WTC11 (cell line): ENCODE data around the gene SSH2. TPM values are rescaled to one million over a fixed set of nuclear protein-coding genes. Genes with fewer than 3 reads are reported as not detected.

Experiments
- ATAC-seq: fragments of 200-7000 bp; cut with Tn5 transposase; 2 replicates; pipeline ENCODE4 v1.10.0; 2021; ENCODE audit warnings: mild to moderate bottlenecking, moderate library complexity
- CTCF ChIA-PET: fragments of 300-600 bp; sonication (Branson Sonifier 250); formaldehyde crosslinking; loops from one replicate; lab custom pipeline; 2021; ENCODE audit warnings: antibody characterized with exemption; lab: Charles Lee
- POLR2A ChIA-PET: fragments of 350-600 bp; sonication (Branson Sonifier 250); formaldehyde crosslinking; loops from one replicate; lab custom pipeline; 2021; ENCODE audit warnings: antibody characterized with exemption; lab: Charles Lee
- DNase-seq: peaks from one replicate; pipeline ENCODE4 v3.0.0; 2021; ENCODE audit warnings: low spot score
- H3K27ac Mint-ChIP-seq: 2 replicates; pipeline ENCODE4 v1.8.0; 2021; ENCODE audit warnings: mixed read lengths
- H3K27me3 Mint-ChIP-seq: 2 replicates; pipeline ENCODE4 v1.8.0; 2021; ENCODE audit warnings: low read depth, mild to moderate bottlenecking, moderate library complexity, mixed read lengths
- H3K36me3 Mint-ChIP-seq: 2 replicates; pipeline ENCODE4 v1.8.0; 2021; ENCODE audit warnings: mixed read lengths
- H3K4me1 Mint-ChIP-seq: 2 replicates; pipeline ENCODE4 v1.8.0; 2022; ENCODE audit warnings: mixed read lengths
- H3K4me3 Mint-ChIP-seq: 2 replicates; pipeline ENCODE4 v1.8.0; 2021; ENCODE audit warnings: mild to moderate bottlenecking, moderate library complexity, mixed read lengths
- H3K9me3 Mint-ChIP-seq: 2 replicates; pipeline ENCODE4 v1.8.0; 2021; ENCODE audit warnings: mixed read lengths
- AR ChIP-seq: fragments of 250-450 bp; sonication (Bioruptor Pico); IDR thresholded peaks from 2 replicates; pipeline ENCODE4 v1.9.0; 2021; ENCODE audit warnings: mild to moderate bottlenecking
- ATF1 ChIP-seq: sonication (generic); formaldehyde crosslinking; IDR thresholded peaks from 2 replicates; pipeline ENCODE4 v1.8.1; 2023; ENCODE audit warnings: mild to moderate bottlenecking, moderate library complexity, missing genetic modification reagents
- ATF3 ChIP-seq: sonication (generic); formaldehyde crosslinking; conservative IDR thresholded peaks from 2 replicates; pipeline ENCODE4 v1.8.1; 2022; ENCODE audit warnings: mild to moderate bottlenecking, missing genetic modification reagents
- CREM ChIP-seq: sonication (generic); formaldehyde crosslinking; IDR thresholded peaks from 2 replicates; pipeline ENCODE4 v1.8.1; 2022; ENCODE audit warnings: mild to moderate bottlenecking, missing genetic modification reagents, moderate library complexity
- E2F1 ChIP-seq: sonication (generic); formaldehyde crosslinking; IDR thresholded peaks from 2 replicates; pipeline ENCODE4 v1.8.0; 2022; ENCODE audit warnings: mild to moderate bottlenecking, missing genetic modification reagents
- ERG ChIP-seq: fragments of 250-450 bp; sonication (Bioruptor Pico); IDR thresholded peaks from 2 replicates; pipeline ENCODE4 v1.8.0; 2021; ENCODE audit warnings: mild to moderate bottlenecking
- ETV6 ChIP-seq: sonication (generic); formaldehyde crosslinking; IDR thresholded peaks from 2 replicates; pipeline ENCODE4 v1.8.1; 2022; ENCODE audit warnings: mild to moderate bottlenecking, missing genetic modification reagents
- FOXJ3 ChIP-seq: sonication (generic); formaldehyde crosslinking; IDR thresholded peaks from 2 replicates; pipeline ENCODE4 v1.9.0; 2021; ENCODE audit warnings: missing genetic modification reagents, mild to moderate bottlenecking, borderline replicate concordance
- GABPB1 ChIP-seq: sonication (generic); formaldehyde crosslinking; IDR thresholded peaks from 2 replicates; pipeline ENCODE4 v1.8.1; 2023; ENCODE audit warnings: mild to moderate bottlenecking, missing genetic modification reagents
- GRHL2 ChIP-seq: fragments of 250-450 bp; sonication (Bioruptor Pico); IDR thresholded peaks from 2 replicates; pipeline ENCODE4 v1.8.0; 2022; ENCODE audit warnings: mild to moderate bottlenecking, moderate library complexity; ENCODE audit not compliant: insufficient replicate concordance, severe bottlenecking
- GTF2I ChIP-seq: fragments of 250-450 bp; sonication (Bioruptor Pico); conservative IDR thresholded peaks from 2 replicates; pipeline ENCODE4 v1.4.0; 2021; ENCODE audit warnings: mild to moderate bottlenecking
- HMGXB4 ChIP-seq: sonication (generic); formaldehyde crosslinking; IDR thresholded peaks from 2 replicates; pipeline ENCODE4 v1.8.1; 2023; ENCODE audit warnings: mild to moderate bottlenecking, moderate library complexity, missing genetic modification reagents
- MXD4 ChIP-seq: fragments of 250-450 bp; sonication (Bioruptor Pico); IDR thresholded peaks from 2 replicates; pipeline ENCODE4 v1.8.0; 2021; ENCODE audit warnings: mild to moderate bottlenecking, moderate library complexity, borderline replicate concordance
- NFE2L1 ChIP-seq: sonication (generic); formaldehyde crosslinking; IDR thresholded peaks from 2 replicates; pipeline ENCODE4 v1.8.1; 2023; ENCODE audit warnings: missing genetic modification reagents
- NR1H2 ChIP-seq: sonication (generic); formaldehyde crosslinking; IDR thresholded peaks from 2 replicates; pipeline ENCODE4 v1.9.0; 2021; ENCODE audit warnings: mild to moderate bottlenecking, moderate library complexity, missing genetic modification reagents
- RORB ChIP-seq: fragments of 250-450 bp; sonication (Bioruptor Pico); IDR thresholded peaks from 2 replicates; pipeline ENCODE4 v1.9.0; 2021; ENCODE audit warnings: mild to moderate bottlenecking
- SMAD4 ChIP-seq: sonication (generic); formaldehyde crosslinking; IDR thresholded peaks from 2 replicates; pipeline ENCODE4 v1.8.0; 2022; ENCODE audit warnings: mild to moderate bottlenecking, missing genetic modification reagents
- TCF7 ChIP-seq: sonication (generic); formaldehyde crosslinking; IDR thresholded peaks from 2 replicates; pipeline ENCODE4 v1.8.0; 2022; ENCODE audit warnings: mild to moderate bottlenecking, low read depth, missing genetic modification reagents, moderate library complexity
- TEAD4 ChIP-seq: sonication (generic); formaldehyde crosslinking; IDR thresholded peaks from 2 replicates; pipeline ENCODE4 v1.8.0; 2022; ENCODE audit warnings: mild to moderate bottlenecking, missing genetic modification reagents
- ZBTB21 ChIP-seq: sonication (generic); formaldehyde crosslinking; IDR thresholded peaks from 2 replicates; pipeline ENCODE4 v1.8.1; 2023; ENCODE audit warnings: mild to moderate bottlenecking, missing genetic modification reagents, borderline replicate concordance
- ZNF263 ChIP-seq: sonication (generic); formaldehyde crosslinking; IDR thresholded peaks from 2 replicates; pipeline ENCODE4 v1.8.1; 2022; ENCODE audit warnings: low read depth, mild to moderate bottlenecking, moderate library complexity, missing genetic modification reagents
- ZNF317 ChIP-seq: sonication (generic); formaldehyde crosslinking; IDR thresholded peaks from 2 replicates; pipeline ENCODE4 v1.8.1; 2023; ENCODE audit warnings: low read depth, mild to moderate bottlenecking, moderate library complexity, missing genetic modification reagents, borderline replicate concordance
- ZNF396 ChIP-seq: fragments of 250-450 bp; sonication (Bioruptor Pico); IDR thresholded peaks from 2 replicates; pipeline ENCODE4 v1.8.0; 2021; ENCODE audit warnings: mild to moderate bottlenecking, moderate library complexity, borderline replicate concordance
- ZNF416 ChIP-seq: fragments of 250-450 bp; sonication (Bioruptor Pico); IDR thresholded peaks from 2 replicates; pipeline ENCODE4 v1.9.0; 2021; ENCODE audit warnings: mild to moderate bottlenecking, inconsistent platforms
- ZNF671 ChIP-seq: fragments of 250-450 bp; sonication (Bioruptor Pico); IDR thresholded peaks from 2 replicates; pipeline ENCODE4 v1.8.0; 2021; ENCODE audit warnings: mild to moderate bottlenecking
- total RNA-seq: library from RNA; stranded (reverse); gene quantifications from 3 replicates; pipeline ENCODE4 v1.2.3, GENCODE V29; 2021

Gene SSH2
- total RNA-seq, 1 experiment from 2014 or later = 14.3 TPM

GRCh38 chr17:29962656-29963055 is 32.6 kb upstream of the SSH2 start (continued):
- TF ChIP-seq AR (CRISPR knock-in tag) (no peak), ZNF396 (CRISPR knock-in tag) (no peak), GTF2I (CRISPR knock-in tag) (no peak), TCF7 (CRISPR knock-in tag) (no peak), ZNF317 (CRISPR knock-in tag) (no peak), RORB (CRISPR knock-in tag) (no peak), MXD4 (CRISPR knock-in tag) (no peak), TEAD4 (CRISPR knock-in tag) (no peak), SMAD4 (CRISPR knock-in tag) (no peak), NFE2L1 (no peak), ZBTB21 (no peak), ATF3 (no peak), GABPB1 (no peak)

GRCh38 chr17:29959658-29960337 is 29.8 kb upstream of the SSH2 start:
- POLR2A ChIA-PET = no interaction called here
- H3K4me3 Mint-ChIP-seq = no peak overlapping the region

GRCh38 chr17:29958947-29959657 is 29.1 kb upstream of the SSH2 start:
- H3K4me1 Mint-ChIP-seq = peaks cover 10% of the 10 kb centered on the region
- POLR2A ChIA-PET = interaction anchor here (0.6 to 1.0 kb wide), 2 partner anchors 96 to 139 kb away, joined by 3 read pairs; no protein-coding TSS in a partner anchor
- ATAC-seq (peak; percentile 16; the same call in 1 of the 2 replicates), DNase-seq (no peak)
- H3K27me3 Mint-ChIP-seq = peaks cover 9% of the 10 kb centered on the region; the same call in 1 of the 2 replicates
- H3K9me3 Mint-ChIP-seq = peaks cover 53% of the 10 kb centered on the region
- CTCF ChIA-PET = interaction anchor here (1.0 to 1.3 kb wide), 2 partner anchors 134 to 320 kb away, joined by 3 read pairs; no protein-coding TSS in a partner anchor
- peaks cover 13% of the 10 kb centered on the region for H3K36me3 Mint-ChIP-seq
- no peak overlapping the region for H3K27ac Mint-ChIP-seq
- H3K4me3 Mint-ChIP-seq = no peak overlapping the region
- TF ChIP-seq ETV6 (no peak), FOXJ3 (CRISPR knock-in tag) (no peak), ZNF263 (CRISPR knock-in tag) (no peak), ERG (CRISPR knock-in tag) (no peak), CREM (CRISPR knock-in tag) (no peak), E2F1 (no peak), RORB (CRISPR knock-in tag) (no peak), HMGXB4 (CRISPR knock-in tag) (no peak)

More at GRCh38 chr17:29959658-29960337, 29.8 kb upstream of the SSH2 start:
- H3K4me1 Mint-ChIP-seq = peaks cover 10% of the 10 kb centered on the region
- H3K27ac Mint-ChIP-seq = no peak overlapping the region
- DNase-seq (no peak), ATAC-seq (peak; percentile 58)
- peaks cover 52% of the 10 kb centered on the region for H3K9me3 Mint-ChIP-seq
- peaks cover 9% of the 10 kb centered on the region for H3K36me3 Mint-ChIP-seq
- CTCF ChIA-PET = no interaction called here
- H3K27me3 Mint-ChIP-seq = peaks cover 6% of the 10 kb centered on the region; the same call in 1 of the 2 replicates
- TF ChIP-seq NR1H2 (CRISPR knock-in tag) (no peak), ZNF416 (no peak), ATF1 (CRISPR knock-in tag) (no peak), GRHL2 (no peak), ZNF671 (CRISPR knock-in tag) (no peak)
